ENCODE results near the gene GPC6.

The GPC6 gene

GRCh38 chr13:93296584-93296983, 70.0 kb downstream of the GPC6 start:
- no peak for TF ChIP-seq CTCF (IDR thresholded peaks at IDR 0.05; ENCODE audit: borderline replicate concordance, insufficient read depth, low read depth, low read length)
- no peak overlapping the region for H3K4me3 ChIP-seq (ENCODE audit: low read depth, low read length)

GRCh38 chr13:93298713-93299112, 72.1 kb downstream of the GPC6 start:
- no peak overlapping the region for H3K4me3 ChIP-seq (ENCODE audit: low read depth, low read length)
- TF ChIP-seq CTCF (IDR thresholded peaks at IDR 0.05; ENCODE audit: borderline replicate concordance, insufficient read depth, low read depth, low read length), result no peak

- TF ChIP-seq CTCF (IDR thresholded peaks at IDR 0.05; ENCODE audit: borderline replicate concordance, insufficient read depth, low read depth, low read length), result no peak
- no peak overlapping the region for H3K4me3 ChIP-seq (ENCODE audit: low read depth, low read length)
Observed at GRCh38 chr13:93304134-93304533, 77.5 kb downstream of the GPC6 start.

- no peak for TF ChIP-seq CTCF (IDR thresholded peaks at IDR 0.05; ENCODE audit: borderline replicate concordance, insufficient read depth, low read depth, low read length)
- H3K4me3 ChIP-seq (ENCODE audit: low read depth, low read length), result no peak overlapping the region
Observed at GRCh38 chr13:93304868-93305613, 78.4 kb downstream of the GPC6 start.

- TF ChIP-seq CTCF (IDR thresholded peaks at IDR 0.05; ENCODE audit: borderline replicate concordance, insufficient read depth, low read depth, low read length), result no peak
- H3K4me3 ChIP-seq (ENCODE audit: low read depth, low read length), result no peak overlapping the region
Observed at GRCh38 chr13:93305886-93306285, 79.3 kb downstream of the GPC6 start.

- H3K4me3 ChIP-seq (ENCODE audit: low read depth, low read length), result no peak overlapping the region
- TF ChIP-seq CTCF (IDR thresholded peaks at IDR 0.05; ENCODE audit: borderline replicate concordance, insufficient read depth, low read depth, low read length), result no peak
Observed at GRCh38 chr13:93307136-93307535, 80.5 kb downstream of the GPC6 start.

- no peak for TF ChIP-seq CTCF (IDR thresholded peaks at IDR 0.05; ENCODE audit: borderline replicate concordance, insufficient read depth, low read depth, low read length)
- H3K4me3 ChIP-seq (ENCODE audit: low read depth, low read length), result no peak overlapping the region
Observed at GRCh38 chr13:93307651-93308050, 81.0 kb downstream of the GPC6 start.

Measured in GM12875 (cell line).